WI38 (cell line): ENCODE results near the gene CHMP2A.
A peak's percentile ranks its signal among the peaks of the same experiment; 100 is the strongest.
"Not testable (repeated sequence)": the region's sequence is repeated elsewhere in the genome, so short reads cannot be mapped to it uniquely, and the experiment has no call there.

Experiments
- H3K4me3 ChIP-seq: 2 replicates; pipeline ENCODE4 v1.5.1; 2011; ENCODE audit warnings: low read depth, mild to moderate bottlenecking, control low read depth, low read length
- TF ChIP-seq, protein P1 (sequence below): IDR thresholded peaks from 2 replicates; pipeline ENCODE4 v1.5.1; 2012; ENCODE audit warnings: low read depth, mild to moderate bottlenecking, control low read depth, low read length

CHMP2A gene

DNA sequence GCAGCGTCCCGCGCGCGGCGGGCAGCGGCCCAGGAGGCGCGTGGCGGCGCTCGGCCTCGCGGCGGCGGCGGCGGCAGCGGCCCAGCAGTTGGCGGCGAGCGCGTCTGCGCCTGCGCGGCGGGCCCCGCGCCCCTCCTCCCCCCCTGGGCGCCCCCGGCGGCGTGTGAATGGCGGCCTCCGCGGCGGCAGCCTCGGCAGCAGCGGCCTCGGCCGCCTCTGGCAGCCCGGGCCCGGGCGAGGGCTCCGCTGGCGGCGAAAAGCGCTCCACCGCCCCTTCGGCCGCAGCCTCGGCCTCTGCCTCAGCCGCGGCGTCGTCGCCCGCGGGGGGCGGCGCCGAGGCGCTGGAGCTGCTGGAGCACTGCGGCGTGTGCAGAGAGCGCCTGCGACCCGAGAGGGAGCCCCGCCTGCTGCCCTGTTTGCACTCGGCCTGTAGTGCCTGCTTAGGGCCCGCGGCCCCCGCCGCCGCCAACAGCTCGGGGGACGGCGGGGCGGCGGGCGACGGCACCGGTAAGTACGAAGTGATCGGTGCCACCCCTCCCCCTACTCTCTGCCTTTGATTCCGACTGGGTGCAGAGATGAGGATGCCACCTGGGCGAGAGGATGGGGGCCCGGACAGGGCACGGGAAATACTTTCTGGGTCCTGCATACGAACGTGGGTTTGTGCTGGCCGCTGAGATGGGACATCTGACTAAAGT, 10.2 kb downstream of the CHMP2A start:
- peak overlapping the region; percentile 89 for H3K4me3 ChIP-seq
- TF ChIP-seq, protein P1, sequence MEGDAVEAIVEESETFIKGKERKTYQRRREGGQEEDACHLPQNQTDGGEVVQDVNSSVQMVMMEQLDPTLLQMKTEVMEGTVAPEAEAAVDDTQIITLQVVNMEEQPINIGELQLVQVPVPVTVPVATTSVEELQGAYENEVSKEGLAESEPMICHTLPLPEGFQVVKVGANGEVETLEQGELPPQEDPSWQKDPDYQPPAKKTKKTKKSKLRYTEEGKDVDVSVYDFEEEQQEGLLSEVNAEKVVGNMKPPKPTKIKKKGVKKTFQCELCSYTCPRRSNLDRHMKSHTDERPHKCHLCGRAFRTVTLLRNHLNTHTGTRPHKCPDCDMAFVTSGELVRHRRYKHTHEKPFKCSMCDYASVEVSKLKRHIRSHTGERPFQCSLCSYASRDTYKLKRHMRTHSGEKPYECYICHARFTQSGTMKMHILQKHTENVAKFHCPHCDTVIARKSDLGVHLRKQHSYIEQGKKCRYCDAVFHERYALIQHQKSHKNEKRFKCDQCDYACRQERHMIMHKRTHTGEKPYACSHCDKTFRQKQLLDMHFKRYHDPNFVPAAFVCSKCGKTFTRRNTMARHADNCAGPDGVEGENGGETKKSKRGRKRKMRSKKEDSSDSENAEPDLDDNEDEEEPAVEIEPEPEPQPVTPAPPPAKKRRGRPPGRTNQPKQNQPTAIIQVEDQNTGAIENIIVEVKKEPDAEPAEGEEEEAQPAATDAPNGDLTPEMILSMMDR = no peak

DNA sequence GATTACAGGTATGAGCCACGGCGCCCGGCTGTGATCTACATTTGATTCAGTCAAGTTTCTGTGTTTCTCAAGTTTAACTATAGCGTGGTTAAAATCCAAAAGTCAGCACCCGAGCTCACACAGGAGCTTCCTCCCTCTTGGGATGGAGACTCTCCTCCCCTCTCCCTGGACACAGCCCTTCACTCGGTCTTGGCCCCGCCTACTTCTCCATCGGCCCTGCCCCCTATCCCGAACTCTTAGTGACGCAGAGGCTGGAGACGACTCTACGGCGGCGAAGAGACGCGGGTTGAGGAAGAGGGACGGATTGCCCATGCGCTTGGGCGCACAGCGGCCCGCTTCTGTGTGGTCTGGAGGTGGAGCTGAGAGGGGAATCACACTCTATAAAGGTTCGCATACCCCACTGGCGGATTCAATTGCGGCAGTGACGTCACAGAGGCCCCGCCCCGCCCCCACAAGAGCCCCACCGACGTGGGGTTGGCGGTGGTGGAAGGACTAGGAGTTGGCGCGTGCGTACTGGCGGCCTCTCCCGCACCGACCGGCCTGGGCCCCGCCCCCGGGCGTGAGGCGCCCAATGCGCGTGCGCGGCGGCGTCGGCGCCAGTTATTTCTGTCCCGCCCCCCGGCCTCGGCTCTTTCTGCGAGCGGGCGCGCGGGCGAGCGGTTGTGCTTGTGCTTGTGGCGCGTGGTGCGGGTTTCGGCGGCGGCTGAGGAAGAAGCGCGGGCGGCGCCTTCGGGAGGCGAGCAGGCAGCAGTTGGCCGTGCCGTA, 10.9 kb downstream of the CHMP2A start, which contains the start of gene TRIM28:
TRIM28 (plus strand) TSS at position 239 of the 765 bp plus-strand sequence. CDS start 694 bp downstream, outside the sequence.
- TF ChIP-seq, protein P1 = no peak

DNA sequence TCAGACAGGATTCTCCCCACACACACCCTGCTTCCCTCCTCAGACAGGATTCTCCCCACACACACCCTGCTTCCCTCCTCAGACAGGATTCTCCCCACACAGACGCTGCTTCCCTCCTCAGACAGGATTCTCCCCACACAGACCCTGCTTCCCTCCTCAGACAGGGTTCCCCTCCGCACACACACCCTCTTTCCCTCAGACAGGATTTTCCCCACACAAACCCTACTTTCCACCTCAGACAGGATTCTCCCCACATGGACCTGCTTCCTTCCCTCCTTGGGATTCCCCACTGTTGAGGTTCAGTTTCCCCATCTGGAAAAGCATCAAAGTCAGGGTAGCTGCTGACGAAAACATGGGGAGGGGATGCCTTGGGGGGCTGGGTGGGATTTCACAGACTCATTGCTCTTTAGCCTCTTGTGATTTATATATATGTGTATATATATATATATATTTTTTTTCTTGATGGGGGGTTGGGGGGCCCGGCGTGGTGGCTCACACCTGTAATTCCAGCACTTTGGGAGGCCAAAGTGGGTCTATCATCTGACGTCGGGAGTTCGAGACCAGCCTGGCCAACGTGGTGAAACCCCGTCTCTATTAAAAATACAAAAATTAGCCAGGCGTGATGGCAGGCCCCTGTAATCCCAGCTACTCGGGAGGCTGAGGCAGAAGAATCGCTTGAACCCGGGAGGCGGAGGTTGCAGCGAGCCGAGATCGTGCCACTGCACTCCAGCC, 12.1 kb downstream of the CHMP2A start:
- not testable (repeated sequence) for H3K4me3 ChIP-seq

More for the DNA sequence above, 10.9 kb downstream of the CHMP2A start, which contains the start of gene TRIM28:
- H3K4me3 ChIP-seq = peak within 1 kb of the TSS; percentile 89

DNA sequence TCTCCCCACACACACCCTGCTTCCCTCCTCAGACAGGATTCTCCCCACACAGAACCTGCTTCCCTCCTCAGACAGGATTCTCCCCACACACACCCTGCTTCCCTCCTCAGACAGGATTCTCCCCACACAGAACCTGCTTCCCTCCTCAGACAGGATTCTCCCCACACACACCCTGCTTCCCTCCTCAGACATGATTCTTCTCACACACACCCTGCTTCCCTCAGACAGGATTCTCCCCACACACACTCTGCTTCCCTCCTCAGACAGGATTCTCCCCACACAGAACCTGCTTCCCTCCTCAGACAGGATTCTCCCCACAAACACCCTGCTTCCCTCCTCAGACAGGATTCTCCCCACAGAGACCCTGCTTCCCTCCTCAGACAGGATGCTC, 15.7 kb downstream of the CHMP2A start:
- H3K4me3 ChIP-seq = not testable (repeated sequence)

DNA sequence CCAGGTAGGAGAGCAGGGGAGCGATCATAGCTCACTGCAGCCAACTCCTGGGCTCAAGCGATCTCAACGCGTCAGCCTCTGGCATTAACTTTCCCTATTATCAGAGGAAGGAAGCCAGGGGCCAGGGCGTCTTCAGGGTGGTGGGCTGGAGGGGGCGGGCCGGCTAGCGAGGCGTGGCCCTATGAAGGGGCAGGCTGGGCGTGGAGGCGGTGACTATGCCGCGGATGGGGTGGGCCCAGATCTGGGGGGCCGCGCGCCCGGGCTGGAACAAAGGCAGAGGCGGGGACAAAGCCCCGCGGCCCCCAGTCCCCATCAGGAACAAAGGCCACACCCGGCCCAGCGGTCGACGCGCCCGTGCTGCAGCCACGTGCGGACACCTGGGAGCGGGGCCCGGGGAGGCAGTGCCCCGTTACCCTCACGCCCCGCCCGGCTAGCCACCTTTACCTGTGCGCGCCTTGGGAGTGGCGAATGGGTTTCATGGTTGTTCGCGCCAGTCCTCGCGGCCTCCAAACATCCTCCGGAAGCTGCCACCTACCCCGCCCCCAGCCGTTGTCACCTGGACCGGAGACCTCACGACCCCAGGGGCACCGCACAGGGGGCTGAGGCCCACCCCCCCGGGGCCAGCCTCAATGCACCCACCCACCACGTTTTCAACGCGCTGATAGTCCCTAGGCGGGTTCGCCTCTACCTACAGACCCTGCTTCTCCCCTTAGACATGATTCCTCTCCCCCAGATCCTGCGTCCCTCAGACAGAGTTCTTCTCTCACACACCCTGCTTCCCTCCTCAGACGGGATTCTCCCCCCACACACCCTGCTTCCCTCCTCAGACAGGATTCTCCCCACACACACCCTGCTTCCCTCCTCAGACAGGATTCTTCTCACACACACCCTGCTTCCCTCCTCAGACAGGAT, 16.4 kb downstream of the CHMP2A start:
- TF ChIP-seq, protein P1 = no peak
- H3K4me3 ChIP-seq = no peak overlapping the region

DNA sequence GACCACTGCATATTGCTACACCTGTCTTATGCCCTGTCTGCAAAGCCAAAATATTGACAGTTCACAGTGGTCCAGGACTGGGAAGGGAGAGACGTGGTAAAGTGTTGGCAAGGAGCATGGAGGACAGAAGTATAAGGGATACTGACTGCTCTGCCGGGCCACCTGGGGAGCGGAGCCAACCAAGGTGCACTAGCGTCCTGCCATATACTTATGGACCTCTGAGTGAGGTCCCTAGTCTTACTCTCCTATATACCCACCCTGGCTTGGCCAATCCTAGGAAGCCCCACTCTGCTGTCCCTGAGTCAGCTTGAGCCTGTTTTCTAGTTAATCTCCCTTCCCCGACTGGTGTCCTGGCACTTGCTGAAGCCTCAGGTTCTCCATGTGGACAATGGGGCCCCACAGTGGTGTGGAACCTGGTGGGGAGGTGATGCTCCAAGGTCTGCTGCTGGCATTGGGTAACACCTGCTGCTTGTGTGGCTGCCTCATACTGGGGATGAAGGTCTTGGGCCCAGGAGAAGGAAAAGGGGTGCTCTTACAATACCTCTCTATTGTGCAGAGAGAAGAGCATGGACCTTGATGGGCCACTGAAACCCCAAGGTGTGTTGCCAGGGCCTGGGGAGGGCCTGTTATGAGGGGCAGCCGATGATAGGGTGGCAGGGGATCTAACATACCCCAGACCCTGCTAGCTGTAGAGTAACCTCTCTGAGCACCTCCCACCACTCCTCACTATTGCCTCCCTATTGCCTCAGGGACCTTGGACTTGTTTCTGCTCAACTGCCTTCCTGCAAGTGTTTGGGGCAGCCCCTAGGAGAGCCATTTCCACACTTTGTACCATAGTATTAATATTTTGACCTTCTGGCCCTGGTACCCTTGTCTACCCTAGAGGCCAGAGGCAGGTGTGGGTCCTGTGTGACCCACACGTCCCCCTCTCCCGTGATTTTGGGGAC, 17.8 kb downstream of the CHMP2A start:
- no peak overlapping the region for H3K4me3 ChIP-seq
- TF ChIP-seq, protein P1 = no peak

DNA sequence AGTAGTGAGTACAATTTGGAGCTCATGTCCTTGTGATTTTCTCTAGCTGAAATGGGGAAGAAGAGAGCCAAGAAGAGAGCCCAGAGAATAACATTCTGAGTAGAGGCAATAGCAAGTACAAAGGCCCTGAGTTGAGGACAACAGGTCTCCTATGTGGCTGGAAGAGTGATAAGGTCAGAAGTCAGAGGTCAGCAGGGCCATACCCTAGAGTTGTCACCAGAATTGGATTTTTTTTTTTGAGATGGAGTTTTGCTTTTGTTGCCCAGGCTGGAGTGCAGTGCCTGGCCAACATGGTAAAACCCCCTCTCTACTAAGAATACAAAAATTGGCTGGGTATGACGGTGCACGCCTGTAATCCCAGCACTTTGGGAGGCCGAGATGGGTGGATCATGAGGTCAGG, 19.0 kb downstream of the CHMP2A start:
- H3K4me3 ChIP-seq = no peak overlapping the region
- TF ChIP-seq, protein P1 = no peak
